Activated T-helper 1 cell treated with anti-CD3 and anti-CD28 coated beads, Interleukin-2, amount 50 U/mL, for 16 hours (primary cell): Measurements from ENCODE around the gene TMEM45A.
"Not testable (repeated sequence)": the region's sequence is repeated elsewhere in the genome, so short reads cannot be mapped to it uniquely, and the experiment has no call there.

Experiments used
- DNase-seq, 2 donors: peaks; one replicate each; pipeline ENCODE4 v3.0.0-alpha.2; 2020; ENCODE audit warnings: low read depth in 1 of 2, low spot score in 1 of 2

The TMEM45A gene

DNA sequence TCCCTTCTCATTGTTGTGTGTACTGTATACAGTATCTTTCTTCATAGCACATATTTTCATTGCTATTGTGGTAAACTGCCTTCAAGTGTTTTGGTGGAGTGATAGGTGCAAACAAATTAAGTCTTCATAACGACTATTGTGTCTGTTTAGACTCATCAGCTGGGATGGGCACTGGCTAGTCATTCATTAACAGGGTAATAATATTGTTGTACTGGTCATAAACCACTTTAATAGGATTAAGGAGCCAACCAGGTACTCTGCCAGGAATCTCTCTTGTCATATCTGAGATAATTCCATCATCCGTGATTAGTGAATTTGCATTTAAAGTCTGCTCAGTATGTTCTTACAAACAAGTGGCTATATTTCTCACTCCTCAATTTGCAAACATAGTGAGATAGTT, 10.2 kb upstream of the TMEM45A start:
- no peak for DNase-seq

DNA sequence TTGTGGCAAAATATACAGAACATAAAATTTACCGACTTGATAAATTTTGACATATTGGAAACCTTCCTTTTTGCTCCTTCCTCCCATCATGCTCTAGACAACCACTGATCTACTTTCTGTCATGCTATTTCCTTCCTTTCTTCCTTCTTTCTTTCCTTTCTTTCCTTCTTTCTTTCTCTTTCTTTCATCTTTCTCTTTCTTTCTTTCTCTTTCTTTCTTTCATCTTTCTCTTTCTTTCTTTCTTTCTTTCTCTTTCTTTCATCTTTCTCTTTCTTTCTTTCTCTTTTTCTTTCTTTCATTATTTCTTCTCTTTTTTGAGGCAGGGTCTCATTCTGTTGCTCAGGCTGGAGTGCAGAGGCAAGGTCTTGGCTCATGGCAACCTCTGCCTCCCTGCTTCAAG, 8.9 kb upstream of the TMEM45A start:
- no peak for DNase-seq

DNA sequence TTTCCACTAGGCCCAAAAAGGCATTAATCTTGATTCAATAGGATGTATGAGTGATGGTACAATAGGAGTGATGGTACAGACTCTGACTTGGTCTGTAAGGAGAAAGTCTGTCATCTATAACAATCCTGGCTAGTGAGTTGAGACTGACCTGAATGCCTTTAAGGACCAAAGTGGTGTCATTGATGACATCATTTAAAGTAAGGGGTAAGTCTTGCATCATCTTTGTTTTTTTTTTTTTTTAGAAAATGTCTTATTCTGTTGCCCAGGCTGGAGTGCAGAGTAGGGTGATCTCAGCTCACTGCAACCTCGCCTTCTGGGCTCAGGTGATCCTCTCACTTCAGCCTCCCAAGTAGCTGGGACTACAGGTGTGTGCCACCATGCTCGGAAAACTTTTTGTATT, 5.6 kb upstream of the TMEM45A start:
- DNase-seq = no peak

DNA sequence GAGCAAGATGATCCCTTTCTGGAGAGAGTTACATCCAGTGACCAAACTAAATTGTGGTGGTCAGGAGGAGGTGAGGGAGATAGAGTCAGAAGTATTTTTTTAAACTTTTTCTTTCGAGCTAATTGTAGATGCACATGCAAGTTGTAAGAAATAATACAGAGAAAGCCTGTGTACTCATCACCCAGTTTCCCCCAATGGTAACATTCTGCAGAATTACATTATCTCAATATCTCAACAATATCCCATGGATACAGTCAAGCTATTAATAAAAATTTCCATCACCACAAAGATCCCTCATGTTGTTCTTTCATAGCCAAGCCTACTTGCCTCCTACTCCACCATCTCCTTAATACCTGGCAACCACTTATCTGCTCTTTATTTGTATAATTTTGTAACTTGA, 3.3 kb upstream of the TMEM45A start:
- DNase-seq = no peak

DNA sequence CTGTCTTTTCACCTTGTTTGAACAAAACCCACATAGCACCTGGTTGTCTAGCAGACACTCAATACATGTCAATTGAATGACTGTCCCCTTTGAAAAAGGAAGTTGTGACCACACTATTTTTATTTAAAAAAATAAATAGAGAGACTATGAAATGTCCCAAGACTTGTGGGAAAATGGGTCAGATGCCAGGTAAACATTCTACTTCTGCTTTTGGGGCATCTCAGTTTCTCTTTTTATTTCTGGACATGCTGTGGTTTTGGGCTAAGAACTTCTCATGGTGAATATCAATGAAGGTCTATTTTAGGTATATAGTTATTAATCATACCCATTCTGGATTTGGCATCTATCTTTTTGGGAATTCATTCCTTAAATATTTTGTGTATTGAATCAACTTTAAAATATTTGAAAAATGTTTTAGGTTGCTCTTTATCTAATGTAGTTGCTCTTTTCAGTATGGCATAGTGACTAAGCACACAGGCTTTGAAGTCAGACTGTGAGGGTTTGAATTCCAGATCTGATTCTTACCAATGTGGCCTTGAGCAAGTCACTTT, 4.4 kb downstream of the TMEM45A start:
- DNase-seq = no peak

DNA sequence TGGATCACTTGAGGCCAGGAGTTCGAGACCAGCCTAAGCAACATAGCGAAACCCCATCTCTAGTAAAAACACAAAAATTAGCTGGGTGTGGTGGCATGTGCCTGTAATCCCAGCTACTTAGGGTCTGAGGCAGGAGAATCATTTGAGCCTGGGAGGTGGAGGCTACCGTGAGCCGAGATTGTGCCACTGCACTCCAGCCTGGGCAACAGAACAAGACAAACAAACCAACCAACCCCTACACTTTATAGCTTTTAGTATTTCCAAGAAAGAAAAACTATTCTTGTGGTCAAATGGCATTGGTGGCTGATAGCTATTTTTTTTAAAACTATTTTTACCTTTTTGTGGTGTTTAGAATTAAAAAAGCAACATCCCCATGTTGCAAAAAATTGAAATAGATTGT, 7.2 kb downstream of the TMEM45A start:
- no peak for DNase-seq

DNA sequence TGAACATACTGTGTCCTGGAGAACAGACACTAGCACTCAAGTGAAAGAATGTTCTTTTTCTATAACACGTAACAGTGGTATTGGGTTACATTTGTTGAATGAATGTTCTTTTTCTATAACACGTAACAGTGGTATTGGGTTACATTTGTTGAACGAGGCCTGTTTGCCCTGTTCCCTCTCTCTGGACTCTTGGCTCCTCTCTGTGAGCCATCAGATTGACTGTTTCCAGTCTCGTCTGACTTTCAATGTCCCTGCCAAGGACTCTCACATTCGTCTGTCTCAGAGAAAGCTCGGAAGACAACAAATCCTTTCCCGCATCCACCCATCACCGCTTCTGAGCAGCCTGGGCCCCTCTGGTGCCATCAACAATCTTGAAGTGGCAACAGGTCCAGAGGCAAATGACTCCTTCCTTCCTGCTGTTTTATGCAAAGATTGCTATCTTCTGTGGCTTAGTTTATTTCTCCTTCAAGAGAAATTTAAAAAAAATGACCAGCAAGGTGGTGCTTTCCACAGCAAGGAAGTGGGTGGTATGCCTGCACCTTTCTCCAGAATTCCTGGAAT, 8.0 kb downstream of the TMEM45A start:
- DNase-seq = no peak

DNA sequence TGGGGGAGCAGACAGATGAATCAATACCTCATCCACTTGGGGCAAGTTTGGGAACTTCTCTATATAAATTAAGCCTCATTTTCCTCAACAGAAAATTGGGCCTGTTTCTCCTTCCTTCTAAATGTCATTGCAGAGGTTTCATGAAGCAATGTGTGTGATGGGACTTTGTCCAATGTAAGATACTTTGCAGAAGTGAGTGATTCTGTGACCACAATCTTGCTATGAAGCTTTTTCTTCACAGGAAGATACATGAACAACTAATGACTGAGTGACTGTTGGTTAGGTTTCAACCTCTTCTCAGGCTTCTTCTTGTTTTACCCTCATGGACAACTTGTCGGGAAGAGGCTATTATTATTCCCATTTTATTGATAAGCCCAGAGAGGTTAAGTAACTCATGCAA, 11.0 kb downstream of the TMEM45A start:
- no peak for DNase-seq

DNA sequence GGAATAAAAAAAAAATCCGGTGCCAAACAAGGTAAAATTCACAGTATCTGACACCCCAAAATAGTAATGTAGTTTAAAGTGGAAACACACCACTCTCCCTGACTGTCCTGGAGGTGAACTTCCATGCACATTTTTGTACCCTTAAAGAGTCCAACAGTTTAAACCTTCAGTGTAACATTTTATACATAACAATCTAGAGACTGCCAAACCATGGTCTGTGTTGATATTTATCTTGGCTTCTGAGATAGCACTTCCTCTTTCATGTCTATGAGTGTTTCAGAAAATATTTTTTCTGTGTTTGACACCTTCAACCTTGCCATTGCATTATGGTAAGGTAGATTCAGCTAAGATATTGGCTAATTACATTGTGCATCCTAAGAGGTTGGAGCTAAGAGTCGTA, 13.9 kb downstream of the TMEM45A start:
- no peak for DNase-seq

DNA sequence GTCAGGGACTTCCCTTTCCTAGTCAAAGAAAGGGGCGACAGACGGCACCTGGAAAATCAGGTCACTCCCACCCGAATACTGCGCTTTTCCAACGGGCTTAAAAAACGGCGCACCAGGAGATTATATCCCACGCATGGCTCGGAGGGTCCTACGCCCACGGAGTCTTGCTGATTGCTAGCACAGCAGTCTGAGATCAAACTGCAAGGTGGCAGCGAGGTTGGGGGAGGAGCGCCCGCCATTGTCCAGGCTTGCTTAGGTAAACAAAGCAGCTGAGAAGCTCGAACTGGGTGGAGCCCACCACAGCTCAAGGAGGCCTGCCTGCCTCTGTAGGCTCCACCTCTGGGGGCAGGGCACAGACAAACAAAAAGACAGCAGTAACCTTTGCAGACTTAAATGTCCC, 17.4 kb downstream of the TMEM45A start:
- DNase-seq = not testable (repeated sequence)

DNA sequence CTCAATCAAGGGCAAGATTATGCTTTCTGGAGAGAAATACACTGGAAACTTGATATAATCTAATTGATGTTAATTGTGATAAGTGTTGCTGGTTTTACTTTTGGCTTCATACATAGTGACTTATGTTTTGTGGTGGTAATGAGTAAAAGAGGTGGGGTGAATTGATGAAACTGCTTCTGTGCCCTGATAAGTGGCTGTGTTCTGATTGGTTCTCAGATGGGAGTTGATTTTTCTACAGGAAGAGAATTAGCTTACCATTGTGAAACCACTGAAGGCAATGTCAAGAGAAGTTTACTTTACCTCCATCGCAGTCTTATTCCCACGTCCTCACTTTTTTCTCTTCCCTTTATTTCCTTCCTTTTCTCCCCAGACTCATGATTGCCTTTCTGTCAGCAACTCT, 23.8 kb downstream of the TMEM45A start:
- no peak for DNase-seq

DNA sequence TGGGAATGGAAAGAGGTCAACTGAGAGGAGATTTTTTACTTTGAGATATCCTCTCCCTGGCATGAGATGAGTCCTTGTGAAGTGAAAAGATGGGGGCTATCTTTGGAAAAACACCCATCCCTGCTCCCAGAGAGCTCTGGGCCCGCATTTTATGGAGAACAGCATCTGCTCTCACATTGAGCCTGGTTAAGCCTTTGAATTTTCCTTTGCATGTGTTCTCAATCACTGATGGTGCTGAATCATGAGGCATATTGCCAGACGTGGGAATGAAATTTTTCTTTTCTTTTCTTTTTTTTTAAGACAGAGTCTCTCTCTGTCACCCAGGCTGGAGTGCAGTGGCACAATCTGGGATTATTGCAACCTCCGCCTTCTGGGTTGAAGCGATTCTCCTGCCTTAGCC, 24.4 kb downstream of the TMEM45A start:
- DNase-seq = no peak

DNA sequence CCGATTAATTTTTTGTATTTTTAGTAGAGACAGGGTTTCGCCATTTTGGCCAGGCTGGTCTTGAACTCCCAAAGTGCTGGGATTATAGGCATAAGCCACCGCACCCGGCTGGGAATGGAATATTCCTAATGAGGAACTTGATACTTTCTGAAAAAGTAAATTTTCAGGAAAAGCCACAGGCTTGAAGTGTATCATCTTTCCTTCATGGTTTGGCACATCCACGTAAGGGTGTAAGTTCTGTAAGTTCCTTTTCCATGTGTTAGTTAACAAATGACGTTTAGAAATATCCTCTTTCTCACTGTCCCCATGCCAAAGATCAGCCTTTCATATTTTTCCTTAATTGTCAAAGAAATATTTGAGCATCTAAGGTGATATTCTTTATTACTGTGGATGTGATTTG, 24.9 kb downstream of the TMEM45A start:
- no peak for DNase-seq

DNA sequence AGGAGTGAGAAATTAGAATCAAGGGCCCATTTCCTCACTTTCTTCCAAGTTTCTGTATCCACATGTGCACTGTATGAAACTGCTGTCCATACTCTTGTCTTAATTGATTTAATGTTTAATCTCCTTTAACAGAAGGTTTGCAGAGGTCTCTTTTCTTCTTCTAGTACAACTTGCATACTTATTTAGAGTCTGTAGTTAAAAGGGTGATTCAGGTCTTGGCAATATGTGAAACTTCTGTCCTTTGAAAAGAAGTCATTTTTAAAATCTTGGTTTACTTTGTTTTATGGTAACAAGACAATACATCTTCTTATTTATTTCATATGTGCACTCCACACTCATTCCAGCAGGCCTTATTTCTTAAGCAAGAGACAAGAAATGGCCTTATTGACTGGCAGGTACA, 25.8 kb downstream of the TMEM45A start:
- DNase-seq = no peak

DNA sequence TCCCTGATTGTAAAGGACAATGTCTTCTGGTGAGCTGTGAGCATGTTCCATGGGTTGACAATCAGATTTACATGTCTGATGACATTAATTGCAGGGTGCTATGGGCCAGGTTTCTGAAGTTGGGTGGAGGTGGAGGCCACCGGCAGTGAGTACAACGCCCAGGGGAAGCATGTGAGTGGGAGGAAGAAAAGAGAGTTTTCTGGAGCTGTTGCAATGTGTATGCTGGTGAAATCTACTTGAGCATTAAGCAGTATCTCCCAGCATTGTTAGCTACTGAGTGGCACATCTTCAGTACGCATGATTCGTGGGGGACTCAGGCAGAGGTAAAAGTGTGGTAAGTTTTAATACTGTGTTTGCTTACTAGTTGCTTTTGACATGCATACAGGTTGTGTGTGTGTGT, 26.6 kb downstream of the TMEM45A start:
- no peak for DNase-seq

DNA sequence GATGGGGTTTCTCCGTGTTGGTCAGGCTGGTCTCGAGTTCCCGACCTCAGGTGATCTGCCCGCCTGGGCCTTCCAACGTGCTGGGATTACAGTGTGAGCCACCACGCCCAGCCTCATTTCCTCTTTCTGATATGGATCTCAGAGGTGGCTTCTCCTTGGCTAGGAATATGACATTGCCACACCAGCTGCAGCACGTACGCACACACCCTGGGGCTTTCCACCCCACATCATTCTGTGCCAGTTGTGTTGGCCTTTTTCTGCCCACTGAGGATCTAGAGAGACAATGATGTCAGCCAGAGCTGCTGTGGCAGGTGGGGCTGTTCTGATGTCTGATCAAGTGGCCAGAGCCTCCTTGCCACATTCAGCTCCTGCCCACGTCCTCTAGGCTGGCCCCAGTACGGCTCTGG, 29.0 kb downstream of the TMEM45A start:
- DNase-seq = no peak

DNA sequence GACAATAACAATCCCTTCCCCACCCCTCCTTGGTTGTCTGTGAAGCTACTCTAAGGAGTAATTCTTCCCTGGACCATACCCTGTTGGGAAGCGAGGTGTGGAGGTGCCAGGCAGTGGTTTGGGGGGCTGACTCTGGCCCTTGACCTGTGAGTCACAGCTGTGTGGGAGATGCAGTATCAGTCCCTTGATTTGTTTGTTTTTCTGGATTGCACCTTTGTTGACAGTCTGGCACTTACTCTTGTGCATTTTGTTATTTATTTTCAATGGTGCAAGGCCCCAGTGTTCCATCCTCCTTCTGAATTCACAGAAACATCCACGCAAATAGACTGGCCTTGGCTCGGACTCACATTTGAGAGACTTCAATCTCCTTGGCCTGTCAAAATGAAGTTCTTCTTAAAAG, 29.7 kb downstream of the TMEM45A start:
- DNase-seq = no peak

DNA sequence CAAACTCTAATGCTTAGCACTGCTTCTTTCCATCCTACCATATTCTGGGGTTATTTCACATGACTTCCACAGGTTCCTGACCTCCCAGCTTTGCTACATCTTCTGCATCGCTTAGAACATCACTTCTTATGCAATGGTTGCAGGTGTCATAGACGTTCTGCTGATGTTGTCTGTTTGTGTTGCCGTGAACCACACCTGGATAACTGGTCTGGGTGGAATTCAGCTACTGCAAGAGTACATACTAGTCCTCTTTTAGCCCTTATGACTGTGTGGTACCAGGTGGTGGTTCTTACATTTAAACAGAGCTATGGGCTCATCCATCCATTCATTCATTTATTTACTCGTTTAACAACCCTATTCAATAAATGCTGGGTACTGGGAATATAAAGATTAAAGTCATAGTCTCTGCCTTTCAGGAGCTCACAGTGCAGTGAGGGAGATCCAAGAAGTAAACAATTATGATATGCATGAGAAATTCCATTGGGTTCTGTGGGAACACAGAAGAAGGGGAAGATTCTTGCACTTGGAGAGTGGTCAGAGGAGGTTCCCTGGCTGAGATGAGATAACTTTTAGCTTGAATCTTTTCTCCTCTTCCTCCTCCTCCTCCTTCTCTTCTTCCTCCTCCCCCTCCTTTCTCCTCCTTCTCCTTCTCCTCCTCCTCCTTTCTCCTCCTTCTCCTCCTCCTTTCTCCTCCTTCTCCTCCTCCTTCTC, 30.8 kb downstream of the TMEM45A start:
- DNase-seq = no peak

DNA sequence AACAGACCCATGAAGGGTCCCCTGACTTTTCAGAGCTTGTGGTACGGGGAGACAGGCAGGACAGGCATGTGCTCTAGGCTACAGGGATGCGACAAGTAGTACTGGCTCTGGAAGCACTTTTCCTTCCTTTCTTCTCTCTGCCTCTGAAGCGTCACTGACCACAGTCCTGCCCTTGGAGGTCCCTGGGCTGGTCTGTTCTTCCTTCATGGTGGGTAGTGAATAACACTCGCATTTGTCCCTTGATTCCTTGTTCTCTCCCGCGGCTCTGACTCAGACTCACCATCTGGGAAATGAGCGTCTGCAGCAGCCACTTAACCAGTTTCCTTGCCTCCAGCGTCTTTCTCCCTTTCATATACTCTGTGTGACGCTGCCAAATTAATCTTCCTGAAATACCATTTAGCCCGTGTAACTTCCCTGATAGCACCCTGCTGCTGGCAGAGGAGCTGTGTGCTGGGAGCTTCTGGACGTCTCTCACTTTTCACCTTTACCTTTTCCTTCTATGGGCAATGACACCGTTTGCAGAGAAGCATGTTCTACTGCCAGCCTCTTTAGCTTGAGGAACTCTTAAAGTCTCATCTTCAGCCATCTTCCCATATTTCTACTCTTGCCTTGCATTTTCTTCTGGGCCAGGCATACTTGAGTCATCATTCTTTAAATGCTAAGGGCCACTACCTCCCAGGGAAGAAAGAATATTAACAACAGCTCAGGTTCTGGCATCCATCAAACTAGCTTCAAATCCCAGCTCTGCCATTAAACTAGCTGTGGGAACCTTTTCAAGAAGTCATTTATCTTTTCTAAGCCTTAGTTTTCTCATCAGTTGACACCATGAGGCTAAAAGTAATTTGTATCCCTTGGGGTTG, 33.6 kb downstream of the TMEM45A start:
- no peak for DNase-seq

DNA sequence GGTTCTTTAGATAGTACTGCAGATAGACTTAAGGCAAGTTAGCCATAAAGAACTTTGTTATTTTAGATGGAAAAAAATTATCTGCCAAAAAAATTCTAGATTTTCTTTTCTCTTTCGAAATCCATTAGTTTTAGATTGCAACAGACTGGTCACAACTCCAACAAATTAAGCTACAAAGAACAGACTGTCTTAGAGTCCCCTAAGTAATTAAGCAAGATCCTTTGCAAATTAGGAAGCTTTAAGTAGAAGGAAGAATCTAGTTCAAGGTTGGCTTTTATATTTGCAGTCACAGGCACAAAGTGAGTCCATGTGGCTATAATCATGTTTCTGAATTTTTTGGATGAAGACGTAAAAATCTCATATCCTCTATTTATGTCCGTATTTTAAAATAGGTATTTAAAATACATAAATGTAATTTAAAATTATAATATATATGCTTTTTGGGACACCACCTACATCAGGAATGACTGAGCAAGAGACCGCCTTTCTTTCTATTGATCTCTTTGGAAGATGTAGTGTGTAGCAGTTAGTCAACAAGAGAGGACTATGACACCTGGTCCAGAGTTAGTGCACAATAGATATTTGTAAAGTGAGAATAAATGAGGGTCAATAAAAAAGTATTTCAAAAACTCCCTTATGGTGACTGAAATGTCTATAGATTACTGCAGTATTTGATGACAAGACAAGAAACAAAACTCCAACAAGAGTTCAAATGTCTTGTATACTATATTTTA, 34.4 kb downstream of the TMEM45A start:
- no peak for DNase-seq

DNA sequence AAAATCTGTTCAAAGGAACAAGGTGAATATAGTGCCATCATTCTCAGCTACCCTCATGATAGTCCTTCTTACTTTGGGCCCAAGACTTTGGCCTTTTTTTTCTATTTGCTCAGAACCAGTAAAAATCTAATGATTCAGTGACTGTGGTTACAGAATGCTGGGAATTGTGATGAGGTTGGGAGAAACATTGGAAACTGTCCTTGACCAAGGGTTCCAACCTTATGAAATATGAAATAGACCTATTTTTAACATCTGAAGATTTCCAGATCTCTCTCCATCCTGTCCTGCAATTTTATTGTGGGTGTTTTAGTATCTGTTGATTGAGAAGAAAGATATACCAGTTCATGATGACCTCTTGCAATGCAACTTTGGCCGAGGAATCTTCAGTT, 34.9 kb downstream of the TMEM45A start:
- no peak for DNase-seq
